OCI-LY3 (cell line): ENCODE data around the gene POM121C.
A peak's percentile ranks its signal among the peaks of the same experiment; 100 is the strongest.
"Not testable (repeated sequence)": the region's sequence is repeated elsewhere in the genome, so short reads cannot be mapped to it uniquely, and the experiment has no call there.

Source experiments
- H2AFZ ChIP-seq: fragments of 200-600, 300-600 bp; shearing (Covaris generic); 2 replicates; pipeline ENCODE4 v1.6.0; 2014; ENCODE audit warnings: antibody characterized with exemption, low read depth, low read length
- H3K27ac ChIP-seq: fragments of 200-600, 300-600 bp; sonication (generic); 2 replicates; pipeline ENCODE4 v1.5.1; 2014; ENCODE audit warnings: mild to moderate bottlenecking, low read length, moderate library complexity, mixed read lengths
- H3K27me3 ChIP-seq: fragments of 200-600, 300-600 bp; sonication (generic); 2 replicates; pipeline ENCODE4 v1.6.1; 2014; ENCODE audit warnings: low read depth, low read length, mixed read lengths
- H3K36me3 ChIP-seq: fragments of 200-600, 300-600 bp; sonication (generic); replicated peaks from 2 replicates; pipeline ENCODE3; 2014; ENCODE audit warnings: low read depth, low read length, mixed read lengths
- H3K4me1 ChIP-seq: fragments of 300-600, 200-600 bp; sonication (generic); 2 replicates; pipeline ENCODE4 v1.6.1; 2014; ENCODE audit warnings: low read length, mixed read lengths
- H3K4me2 ChIP-seq: fragments of 200-600, 300-600 bp; sonication (generic); 2 replicates; pipeline ENCODE4 v1.6.1; 2014; ENCODE audit warnings: low read length, mixed read lengths
- H3K4me3 ChIP-seq: fragments of 300-600, 200-600 bp; sonication (generic); 2 replicates; pipeline ENCODE4 v1.5.1; 2014; ENCODE audit warnings: antibody characterized with exemption, mild to moderate bottlenecking, low read length, moderate library complexity
- H3K79me2 ChIP-seq: fragments of 300-600, 200-600 bp; shearing (Covaris generic); 2 replicates; pipeline ENCODE4 v1.6.1; 2014; ENCODE audit warnings: mild to moderate bottlenecking, low read length, mixed read lengths
- H3K9ac ChIP-seq: fragments of 300-600, 200-600 bp; shearing (Covaris generic); 2 replicates; pipeline ENCODE4 v1.6.0; 2014; ENCODE audit warnings: mild to moderate bottlenecking, low read length, moderate library complexity
- H3K9me3 ChIP-seq: fragments of 200-600, 300-600 bp; shearing (Covaris generic); 2 replicates; pipeline ENCODE4 v1.6.1; 2014; ENCODE audit warnings: low read length, mixed read lengths; ENCODE audit not compliant: insufficient read depth
- H4K20me1 ChIP-seq: fragments of 200-600, 300-600 bp; sonication (generic); 2 replicates; pipeline ENCODE4 v1.6.1; 2016; ENCODE audit warnings: low read length, mixed read lengths; ENCODE audit not compliant: insufficient read depth
- EZH2phosphoT487 ChIP-seq: fragments of 200-600 bp; shearing (Covaris generic); IDR thresholded peaks from 2 replicates; pipeline ENCODE4 v1.6.1; 2018; ENCODE audit warnings: antibody characterized with exemption, mixed run types, low read depth
- TF ChIP-seq, protein P1 (sequence below): fragments of 200-600, 300-600 bp; sonication (generic); IDR thresholded peaks from 2 replicates; pipeline ENCODE4 v1.5.1; 2014; ENCODE audit warnings: antibody characterized with exemption, low read length, low read depth

The POM121C gene

DNA sequence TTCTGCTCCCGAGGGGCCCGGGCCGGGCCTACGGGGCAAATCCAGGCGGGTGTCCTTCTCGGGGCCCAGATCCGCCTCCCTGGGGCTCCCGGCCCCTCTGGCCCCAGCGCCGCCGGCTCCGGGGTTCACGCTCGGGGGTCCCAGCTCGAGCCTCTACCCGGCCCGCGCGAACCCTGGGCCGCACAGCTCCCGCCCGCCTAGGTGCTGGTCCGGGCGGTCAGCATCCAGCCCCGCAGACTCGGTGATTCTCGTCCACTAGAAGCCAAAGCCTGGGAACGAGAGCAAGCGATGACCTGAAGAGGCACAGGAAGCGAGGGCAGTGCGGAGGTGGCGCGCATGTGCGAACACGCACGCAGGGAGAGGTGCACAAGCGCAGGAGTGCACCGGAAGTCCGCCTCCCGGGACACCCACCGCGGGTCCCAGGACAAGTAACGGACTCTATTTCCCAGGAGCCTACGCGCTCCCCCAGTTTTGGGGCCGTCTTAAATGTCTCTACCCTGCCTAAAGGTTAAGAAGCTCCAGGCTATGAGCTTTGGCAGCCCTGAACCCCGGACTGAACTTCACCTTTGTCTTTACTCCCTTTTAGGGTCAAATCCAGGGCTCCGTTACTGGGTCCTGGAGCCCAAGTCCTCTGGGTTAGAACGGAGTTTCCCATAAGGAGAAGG is at the start of gene POM121C:
Gene POM121C (minus strand): TSS at position 321 of the 665 bp plus-strand sequence. CDS start 44,803 bp downstream, outside the sequence.
- Histone ChIP-seq H3K79me2 (peaks cover 24% of the 10 kb centered on the region), H3K27ac (peak within 1 kb of the TSS; percentile 43), H3K9ac (peak within 1 kb of the TSS; percentile 81), H3K4me3 (peak within 1 kb of the TSS; percentile 83), H3K4me2 (peak within 1 kb of the TSS; percentile 67), H2AFZ (0 out of 2 replicates have a peak within 1 kb of the TSS, but pooled peaks have one; percentile 74)
- not testable (repeated sequence) for H4K20me1 ChIP-seq, H3K9me3 ChIP-seq, H3K4me1 ChIP-seq, H3K36me3 ChIP-seq, H3K27me3 ChIP-seq

DNA sequence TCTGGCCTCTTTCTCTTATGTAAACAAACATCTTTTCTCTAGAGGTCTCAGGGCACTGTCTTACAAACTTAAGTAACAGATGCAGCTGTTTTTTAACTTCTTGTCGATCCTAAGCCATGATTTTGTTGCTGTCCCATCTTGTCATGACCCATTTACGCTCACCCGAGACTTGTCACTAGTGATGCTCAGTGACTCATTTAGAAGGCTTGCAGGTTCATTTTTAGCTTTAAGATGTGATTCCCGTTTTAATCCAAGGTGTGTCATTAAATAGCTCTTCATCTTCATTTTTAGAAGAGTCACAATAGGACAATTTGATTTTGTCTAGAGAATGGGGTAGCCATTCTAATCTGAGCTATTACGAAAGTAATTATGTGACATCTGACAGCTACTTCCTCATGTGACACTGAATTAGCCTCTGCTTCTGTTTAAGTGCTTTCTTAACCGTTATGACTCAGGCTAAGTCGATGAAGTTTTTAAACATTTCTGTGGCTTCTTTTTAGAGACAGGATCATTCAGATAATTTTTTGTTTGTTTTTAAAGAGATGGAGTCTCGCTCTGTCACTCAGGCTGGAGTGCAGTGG is 48.7 kb upstream of the POM121C start:
- Histone ChIP-seq H3K4me2 (peak overlapping the region; percentile 90), H3K27ac (peak overlapping the region; percentile 41), H3K36me3 (no peaks in the 10 kb centered on the region), H3K79me2 (no peaks in the 10 kb centered on the region), H3K4me3 (peak overlapping the region; percentile 74), H2AFZ (peak overlapping the region; percentile 80), H3K9ac (peak overlapping the region; percentile 40), H4K20me1 (no peaks in the 10 kb centered on the region), H3K4me1 (peaks cover 16% of the 10 kb centered on the region), H3K9me3 (no peaks in the 10 kb centered on the region), H3K27me3 (peaks cover 14% of the 10 kb centered on the region)
- no peak for TF ChIP-seq EZH2phosphoT487
- TF ChIP-seq, protein P1, sequence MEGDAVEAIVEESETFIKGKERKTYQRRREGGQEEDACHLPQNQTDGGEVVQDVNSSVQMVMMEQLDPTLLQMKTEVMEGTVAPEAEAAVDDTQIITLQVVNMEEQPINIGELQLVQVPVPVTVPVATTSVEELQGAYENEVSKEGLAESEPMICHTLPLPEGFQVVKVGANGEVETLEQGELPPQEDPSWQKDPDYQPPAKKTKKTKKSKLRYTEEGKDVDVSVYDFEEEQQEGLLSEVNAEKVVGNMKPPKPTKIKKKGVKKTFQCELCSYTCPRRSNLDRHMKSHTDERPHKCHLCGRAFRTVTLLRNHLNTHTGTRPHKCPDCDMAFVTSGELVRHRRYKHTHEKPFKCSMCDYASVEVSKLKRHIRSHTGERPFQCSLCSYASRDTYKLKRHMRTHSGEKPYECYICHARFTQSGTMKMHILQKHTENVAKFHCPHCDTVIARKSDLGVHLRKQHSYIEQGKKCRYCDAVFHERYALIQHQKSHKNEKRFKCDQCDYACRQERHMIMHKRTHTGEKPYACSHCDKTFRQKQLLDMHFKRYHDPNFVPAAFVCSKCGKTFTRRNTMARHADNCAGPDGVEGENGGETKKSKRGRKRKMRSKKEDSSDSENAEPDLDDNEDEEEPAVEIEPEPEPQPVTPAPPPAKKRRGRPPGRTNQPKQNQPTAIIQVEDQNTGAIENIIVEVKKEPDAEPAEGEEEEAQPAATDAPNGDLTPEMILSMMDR: no peak

DNA sequence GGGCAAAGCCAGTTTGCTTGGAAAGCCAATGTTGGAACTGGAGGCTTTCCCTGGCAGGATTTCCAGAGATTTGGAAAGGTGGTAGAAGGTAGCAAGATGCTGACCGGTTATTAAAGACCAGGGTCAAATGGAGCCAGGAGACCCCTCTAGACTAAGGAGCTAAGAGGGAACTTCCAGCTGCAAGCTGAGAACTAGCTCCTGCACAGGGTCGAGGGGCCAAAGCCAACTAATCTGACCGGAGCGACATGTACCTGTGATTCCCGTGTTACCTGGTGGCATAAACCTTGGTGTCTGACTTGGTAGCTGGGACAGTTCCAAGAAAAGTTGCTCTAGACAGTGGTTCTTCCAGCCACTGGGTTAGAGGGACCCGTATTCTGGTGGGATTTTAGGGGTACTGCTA is 47.8 kb upstream of the POM121C start:
- H2AFZ ChIP-seq: no peak overlapping the region
- TF ChIP-seq EZH2phosphoT487: no peak
- TF ChIP-seq, protein P1: no peak
- H3K27me3 ChIP-seq: peaks cover 14% of the 10 kb centered on the region
- no peak overlapping the region for H3K27ac ChIP-seq
- H3K79me2 ChIP-seq: no peaks in the 10 kb centered on the region
- H3K4me1 ChIP-seq: peaks cover 16% of the 10 kb centered on the region
- no peak overlapping the region for H3K9ac ChIP-seq
- no peak overlapping the region for H3K4me3 ChIP-seq
- H3K9me3 ChIP-seq: no peaks in the 10 kb centered on the region
- no peaks in the 10 kb centered on the region for H3K36me3 ChIP-seq
- no peak overlapping the region for H3K4me2 ChIP-seq
- H4K20me1 ChIP-seq: no peaks in the 10 kb centered on the region

DNA sequence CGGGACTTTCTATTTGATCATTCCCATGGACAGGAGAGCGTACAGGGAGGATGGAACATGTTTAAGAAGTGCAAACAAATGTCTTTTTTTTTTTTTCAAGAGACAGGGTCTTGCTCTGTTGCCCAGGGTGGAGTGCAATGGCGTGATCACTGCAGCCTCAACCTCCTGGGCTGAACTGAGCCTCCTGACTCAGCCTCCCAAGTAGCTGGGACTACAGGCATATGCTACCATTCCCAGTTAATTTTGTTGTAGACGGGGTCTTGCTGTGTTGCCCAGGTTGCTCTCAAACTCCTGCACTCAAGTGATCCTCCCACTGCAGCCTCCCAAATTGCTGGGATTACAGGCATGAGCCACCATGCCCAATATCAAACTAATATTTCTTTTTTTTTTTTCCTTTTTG is 46.5 kb upstream of the POM121C start:
- Histone ChIP-seq H3K27me3 (peaks cover 14% of the 10 kb centered on the region), H3K4me2 (no peak overlapping the region), H2AFZ (no peak overlapping the region), H3K4me3 (no peak overlapping the region), H3K27ac (no peak overlapping the region), H3K4me1 (peaks cover 16% of the 10 kb centered on the region), H3K9me3 (no peaks in the 10 kb centered on the region), H4K20me1 (no peaks in the 10 kb centered on the region), H3K79me2 (peaks cover 3% of the 10 kb centered on the region), H3K36me3 (no peaks in the 10 kb centered on the region), H3K9ac (no peak overlapping the region)
- TF ChIP-seq EZH2phosphoT487: no peak
- TF ChIP-seq, protein P1: no peak
